HepG2 (cell line): Measurements from ENCODE around the gene KCNE4. TPM values are rescaled to one million over a fixed set of nuclear protein-coding genes. Genes with fewer than 3 reads are reported as not detected.

ENCODE experiments used
- ATAC-seq: fragments of 200-7000 bp; cut with Tn5 transposase; 3 replicates; pipeline ENCODE4 v1.9.1; 2020; ENCODE audit warnings: mild to moderate bottlenecking, moderate library complexity
- BruUV-seq: library from RNA; stranded (reverse); fragments of 400-500 nt; replicated peaks from 2 replicates; lab custom pipeline; 2021; lab: Mats Ljungman, UMichigan
- CTCF ChIA-PET: fragments of 300-600 bp; formaldehyde crosslinking; extraction: SDS; loops from one replicate; lab custom pipeline; 2021; ENCODE audit warnings: low total read pairs, inconsistent platforms, low intra/inter-chr PET ratio; lab: Yijun Ruan, JAX
- POLR2A ChIA-PET: fragments of 350-600 bp; sonication (Branson Sonifier 250); formaldehyde crosslinking; loops from one replicate; lab custom pipeline; 2020; ENCODE audit warnings: antibody characterized with exemption, inconsistent platforms; lab: Yijun Ruan, JAX
- DNase-seq: peaks from one replicate; pipeline ENCODE4 v3.0.0-alpha.2; 2015; ENCODE audit warnings: low spot score
- FAIRE-seq: peaks from 3 replicates; lab custom pipeline; 2011; peaks lifted over from hg19 to GRCh38; lab: Jason Lieb, UNC
- H2AFZ ChIP-seq: one replicate; pipeline ENCODE4 v1.6.1; 2011; ENCODE audit warnings: low read length, inconsistent platforms
- H3K27ac ChIP-seq: fragments of 300-600 bp; 3 replicates; pipeline ENCODE4 v1.8.0; 2011; ENCODE audit warnings: mixed run types, mild to moderate bottlenecking, mixed read lengths, low read length, inconsistent platforms; ENCODE audit not compliant: insufficient read depth; ENCODE audit errors: extremely low read length
- H3K27me3 ChIP-seq, 2 experiments: fragments of 200-600 bp in 1 of 2; 2 replicates in 1 of 2; 3 replicates in 1 of 2; pipeline versions ENCODE4 v1.6.0 to v1.8.0; 2011; ENCODE audit warnings: low read length in 2 of 2, mild to moderate bottlenecking in 2 of 2, moderate library complexity in 2 of 2, inconsistent platforms in 1 of 2; ENCODE audit not compliant: insufficient read depth in 2 of 2, control insufficient read depth in 1 of 2
- H3K36me3 ChIP-seq, 2 experiments: fragments of 200-600 bp in 1 of 2; replicated peaks in 1 of 2; 2 replicates in 1 of 2; 3 replicates in 1 of 2; pipeline versions ENCODE4 v1.5.1 to v1.8.0; 2011; ENCODE audit warnings: low read length in 2 of 2, inconsistent platforms in 1 of 2; ENCODE audit not compliant: insufficient read depth in 2 of 2, control insufficient read depth in 1 of 2
- H3K4me1 ChIP-seq: 2 replicates; pipeline ENCODE4 v1.5.1; 2012; ENCODE audit warnings: low read length, inconsistent platforms; ENCODE audit not compliant: insufficient read depth
- H3K4me2 ChIP-seq: 2 replicates; pipeline ENCODE4 v1.6.0; 2011; ENCODE audit warnings: low read depth, low read length, inconsistent platforms
- H3K4me3 ChIP-seq, 3 experiments: fragments of 200-600 bp in 1 of 3; sonication (generic), shearing (Covaris generic) in 1 of 3; replicated peaks in 1 of 3; 2 replicates each; pipeline ENCODE4 v1.5.1; 2011 to 2016; ENCODE audit warnings: low read length in 3 of 3, inconsistent platforms in 2 of 3, low read depth in 2 of 3, mild to moderate bottlenecking in 2 of 3, control low read depth in 1 of 3, mixed read lengths in 1 of 3; ENCODE audit not compliant: insufficient read depth in 1 of 3
- H3K79me2 ChIP-seq: one replicate; pipeline ENCODE4 v1.6.1; 2011; ENCODE audit warnings: low read length, inconsistent platforms; ENCODE audit not compliant: insufficient read depth
- H3K9ac ChIP-seq: 2 replicates; pipeline ENCODE4 v1.6.0; 2011; ENCODE audit warnings: mild to moderate bottlenecking, low read depth, low read length, inconsistent platforms; ENCODE audit not compliant: insufficient read depth
- H3K9me3 ChIP-seq: 2 replicates; pipeline ENCODE4 v1.5.1; 2012; ENCODE audit warnings: mild to moderate bottlenecking, low read length
- H4K20me1 ChIP-seq: 2 replicates; pipeline ENCODE4 v1.6.0; 2011; ENCODE audit warnings: inconsistent platforms, mild to moderate bottlenecking, low read length, moderate library complexity; ENCODE audit not compliant: insufficient read depth
- FOXA1 ChIP-seq, 2 experiments: fragments of 450-650 bp in 1 of 2; sonication (generic) in 1 of 2; formaldehyde crosslinking in 1 of 2; IDR thresholded peaks; 2 replicates each; pipeline versions ENCODE4 v1.4.0 to v1.6.1; 2016 to 2020; ENCODE audit warnings: missing genetic modification reagents in 1 of 2
- FOXA3 ChIP-seq: IDR thresholded peaks from 2 replicates; pipeline ENCODE4 v1.6.1; 2016; ENCODE audit warnings: missing genetic modification reagents, missing compliant biosample characterization
- GPBP1L1 ChIP-seq: sonication (generic); formaldehyde crosslinking; IDR thresholded peaks from 2 replicates; pipeline ENCODE4 v1.5.0; 2020; ENCODE audit warnings: mild to moderate bottlenecking, missing genetic modification reagents
- MAFF ChIP-seq: IDR thresholded peaks from 2 replicates; pipeline ENCODE4 v1.6.1; 2011; ENCODE audit warnings: low read depth, low read length, improper control_type of control experiment
- MAFK ChIP-seq, 2 experiments: IDR thresholded peaks in 1 of 2; conservative IDR thresholded peaks in 1 of 2; 2 replicates each; pipeline ENCODE4 v1.6.1; 2011; ENCODE audit warnings: improper control_type of control experiment in 2 of 2, low read length in 2 of 2
- NFE2 ChIP-seq: sonication (generic); formaldehyde crosslinking; IDR thresholded peaks from 2 replicates; pipeline ENCODE4 v1.4.0; 2020; ENCODE audit warnings: missing genetic modification reagents
- NFE2L2 ChIP-seq: fragments of 150-350 bp; IDR thresholded peaks from 2 replicates; pipeline ENCODE4 v1.6.1; 2014; ENCODE audit warnings: low read length
- ZNF230 ChIP-seq: sonication (generic); formaldehyde crosslinking; IDR thresholded peaks from 2 replicates; pipeline ENCODE4 v1.4.0; 2020; ENCODE audit warnings: mild to moderate bottlenecking, missing genetic modification reagents
- ZNF552 ChIP-seq: sonication (generic); formaldehyde crosslinking; IDR thresholded peaks from 2 replicates; pipeline ENCODE4 v1.9.0; 2022; ENCODE audit warnings: missing genetic modification reagents, mild to moderate bottlenecking, borderline replicate concordance
- WGBS: methylation state at CpG from one replicate; pipeline ENCODE4 v1.1.6; 2017; ENCODE audit warnings: low lambda C conversion rate; 5-methylcytosine and 5-hydroxymethylcytosine counted together
- in situ Hi-C: cut with HindIII; loops from 2 replicates; pipeline ENCODE4 v1.10.0; 2017; ENCODE audit warnings: low pct_unique_long_range_greater_than_20kb; ENCODE audit not compliant: extremely low pct_ligation_motif_present
- intact Hi-C: fragments of 100-400 bp; cut with micrococcal nuclease; formaldehyde crosslinking; loops from one replicate; pipeline ENCODE4 v1.10.0; 2022; ENCODE audit not compliant: unreplicated experiment
- polyA plus RNA-seq, 8 experiments: library from polyadenylated mRNA; depleted of rRNA in 3 of 8; stranded (reverse) in 7 of 8; unstranded in 1 of 8; fragments of >200 nt; fragmentation: Illumina TruSeq in 4 of 8; extraction: Trizol in 4 of 8; gene quantifications; 2 replicates each; pipeline versions ENCODE4 v1.2.1 to v1.2.3, GENCODE V29; 2011 to 2016; ENCODE audit warnings: low read depth in 4 of 8, missing spikeins in 1 of 8, mixed read lengths in 1 of 8; ENCODE audit not compliant: insufficient read depth in 1 of 8
- total RNA-seq, 5 experiments: library from RNA; depleted of rRNA; stranded (reverse); fragments of >200 nt; fragmentation: Illumina TruSeq; extraction: Trizol; gene quantifications; 2 replicates each; pipeline ENCODE4 v1.2.3, GENCODE V29; 2016; ENCODE audit warnings: low read depth in 1 of 5
- TF ChIP-seq, protein P1 (sequence below): sonication (generic); IDR thresholded peaks from 2 replicates; pipeline ENCODE4 v1.6.1; 2016; ENCODE audit warnings: low read depth, borderline replicate concordance

Gene KCNE4
- total and polyA plus RNA-seq, 2 of the 13 experiments (the other 11 are each of a cell fraction or from before 2014, with no cell fraction given): not detected

GRCh38 chr2:223026357-223027110, 25.5 kb upstream of the KCNE4 start:
- Histone ChIP-seq H3K9ac (no peak overlapping the region), H3K4me2 (no peak overlapping the region), H2AFZ (no peak overlapping the region), H3K9me3 (no peaks in the 10 kb centered on the region), H3K4me3 (no peak overlapping the region), H3K79me2 (no peaks in the 10 kb centered on the region), H3K4me1 (peaks cover 8% of the 10 kb centered on the region; the same call in 1 of the 2 replicates), H3K27ac (no peak overlapping the region), H3K36me3 (no peaks in the 10 kb centered on the region), H4K20me1 (no peaks in the 10 kb centered on the region), H3K27me3 (no peaks in the 10 kb centered on the region)
- CTCF ChIA-PET: no interaction called here
- 12% methylated on average over 5 of the region's 5 CpGs for WGBS
- FAIRE-seq (no peak), DNase-seq (no peak), ATAC-seq (no peak)
- peak; percentile 96 for TF ChIP-seq NFE2L2
- peak; percentile 33; the same call in 1 of the 2 replicates for TF ChIP-seq FOXA3
- no peak for TF ChIP-seq ZNF230 (CRISPR knock-in tag)
- TF ChIP-seq, protein P1, sequence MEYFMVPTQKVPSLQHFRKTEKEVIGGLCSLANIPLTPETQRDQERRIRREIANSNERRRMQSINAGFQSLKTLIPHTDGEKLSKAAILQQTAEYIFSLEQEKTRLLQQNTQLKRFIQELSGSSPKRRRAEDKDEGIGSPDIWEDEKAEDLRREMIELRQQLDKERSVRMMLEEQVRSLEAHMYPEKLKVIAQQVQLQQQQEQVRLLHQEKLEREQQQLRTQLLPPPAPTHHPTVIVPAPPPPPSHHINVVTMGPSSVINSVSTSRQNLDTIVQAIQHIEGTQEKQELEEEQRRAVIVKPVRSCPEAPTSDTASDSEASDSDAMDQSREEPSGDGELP: peak; percentile 92
- TF ChIP-seq MAFF: peak; percentile 59
- TF ChIP-seq FOXA1 (IDR thresholded peaks at IDR 0.05): no peak; the same call in 1 of the 2 replicates
- 0 out of 2 replicates have a peak, but pooled peaks have one; percentile 52 for TF ChIP-seq FOXA1 (CRISPR knock-in tag; IDR thresholded peaks at IDR 0.05)
- peak; percentile 59 to 77 for TF ChIP-seq MAFK (conservative IDR thresholded peaks at IDR 0.05 in 1 of 2, IDR thresholded peaks at IDR 0.05 in 1 of 2; ENCODE audit: low read length in 2 of 2)
- no peak for TF ChIP-seq GPBP1L1 (CRISPR knock-in tag)
- TF ChIP-seq ZNF552 (CRISPR knock-in tag): no peak
- TF ChIP-seq NFE2 (CRISPR knock-in tag): peak; percentile 64; the same call in 1 of the 2 replicates
- intact Hi-C loops (no loop called here), in situ Hi-C loops (no loop called here)
- POLR2A ChIA-PET: no interaction called here
- no TSS peak for BruUV-seq
